ENCODE results near the gene CLCF1. TPM values are rescaled to one million over a fixed set of nuclear protein-coding genes. Genes with fewer than 3 reads are reported as not detected.
A peak's percentile ranks its signal among the peaks of the same experiment; 100 is the strongest.

Gene CLCF1
- total and polyA plus RNA-seq, 2 of the 13 experiments (the other 11 are each of a cell fraction or from before 2014, with no cell fraction given): 0.49 to 0.78 TPM

- TF ChIP-seq, protein P1, sequence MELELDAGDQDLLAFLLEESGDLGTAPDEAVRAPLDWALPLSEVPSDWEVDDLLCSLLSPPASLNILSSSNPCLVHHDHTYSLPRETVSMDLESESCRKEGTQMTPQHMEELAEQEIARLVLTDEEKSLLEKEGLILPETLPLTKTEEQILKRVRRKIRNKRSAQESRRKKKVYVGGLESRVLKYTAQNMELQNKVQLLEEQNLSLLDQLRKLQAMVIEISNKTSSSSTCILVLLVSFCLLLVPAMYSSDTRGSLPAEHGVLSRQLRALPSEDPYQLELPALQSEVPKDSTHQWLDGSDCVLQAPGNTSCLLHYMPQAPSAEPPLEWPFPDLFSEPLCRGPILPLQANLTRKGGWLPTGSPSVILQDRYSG (CRISPR knock-in tag; IDR thresholded peaks at IDR 0.05): no peak
- TF ChIP-seq ZNF121 (CRISPR knock-in tag; IDR thresholded peaks at IDR 0.05): no peak
- no peak for TF ChIP-seq KLF9 (CRISPR knock-in tag; IDR thresholded peaks at IDR 0.05; ENCODE audit: low read depth)
- no peak for TF ChIP-seq ZBTB49 (CRISPR knock-in tag; IDR thresholded peaks at IDR 0.05; ENCODE audit: borderline replicate concordance)
- TF ChIP-seq ZBTB21 (CRISPR knock-in tag; IDR thresholded peaks at IDR 0.05): no peak
- no peak for TF ChIP-seq ZNF776 (CRISPR knock-in tag; IDR thresholded peaks at IDR 0.05)
- TF ChIP-seq ZNF616 (CRISPR knock-in tag; IDR thresholded peaks at IDR 0.05; ENCODE audit: low read depth): no peak
- no peak for TF ChIP-seq SIN3A (IDR thresholded peaks at IDR 0.05; ENCODE audit: borderline replicate concordance, low read depth, low read length)
- TF ChIP-seq TEAD3 (CRISPR knock-in tag; optimal IDR thresholded peaks at IDR 0.05; ENCODE audit: borderline replicate concordance): no peak
- no peak for TF ChIP-seq BCL6 (CRISPR knock-in tag; IDR thresholded peaks at IDR 0.05)
- peak; percentile 75; the same call in 1 of the 2 replicates for TF ChIP-seq ZNF563 (CRISPR knock-in tag; IDR thresholded peaks at IDR 0.05)
- no peak for TF ChIP-seq PTBP1 (IDR thresholded peaks at IDR 0.05; ENCODE audit: low read depth, low read length, poor library complexity, severe bottlenecking)
- TF ChIP-seq ZNF567 (CRISPR knock-in tag; IDR thresholded peaks at IDR 0.05; ENCODE audit: borderline replicate concordance): no peak
- no peak; the same call in 1 of the 2 replicates for TF ChIP-seq CENPBD1 (CRISPR knock-in tag; IDR thresholded peaks at IDR 0.05; ENCODE audit: borderline replicate concordance, low read depth)
- TF ChIP-seq, protein P2, sequence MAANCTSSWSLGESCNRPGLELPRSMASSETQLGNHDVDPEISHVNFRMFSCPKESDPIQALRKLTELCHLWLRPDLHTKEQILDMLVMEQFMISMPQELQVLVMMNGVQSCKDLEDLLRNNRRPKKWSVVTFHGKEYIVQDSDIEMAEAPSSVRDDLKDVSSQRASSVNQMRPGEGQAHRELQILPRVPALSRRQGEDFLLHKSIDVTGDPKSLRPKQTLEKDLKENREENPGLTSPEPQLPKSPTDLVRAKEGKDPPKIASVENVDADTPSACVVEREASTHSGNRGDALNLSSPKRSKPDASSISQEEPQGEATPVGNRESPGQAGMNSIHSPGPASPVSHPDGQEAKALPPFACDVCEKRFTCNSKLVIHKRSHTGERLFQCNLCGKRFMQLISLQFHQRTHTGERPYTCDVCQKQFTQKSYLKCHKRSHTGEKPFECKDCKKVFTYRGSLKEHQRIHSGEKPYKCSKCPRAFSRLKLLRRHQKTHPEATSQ (CRISPR knock-in tag; IDR thresholded peaks at IDR 0.05; ENCODE audit: borderline replicate concordance): no peak
- no peak for TF ChIP-seq MTA1 (CRISPR knock-in tag; IDR thresholded peaks at IDR 0.05; ENCODE audit: borderline replicate concordance)
- no peak for TF ChIP-seq JUNB (CRISPR knock-in tag; IDR thresholded peaks at IDR 0.05; ENCODE audit: borderline replicate concordance)
- no peak for TF ChIP-seq ZBTB46 (CRISPR knock-in tag; IDR thresholded peaks at IDR 0.05; ENCODE audit: borderline replicate concordance)
- peak; percentile 13; the same call in 1 of the 2 replicates for TF ChIP-seq TAF1 (CRISPR knock-in tag; IDR thresholded peaks at IDR 0.05)
- peak; percentile 48; the same call in 1 of the 2 replicates for TF ChIP-seq ATF7-NPFF (CRISPR knock-in tag; IDR thresholded peaks at IDR 0.05; ENCODE audit: low read depth)
- TF ChIP-seq ZNF354B (CRISPR knock-in tag; IDR thresholded peaks at IDR 0.05): no peak
- TF ChIP-seq KDM4B (CRISPR knock-in tag; IDR thresholded peaks at IDR 0.05): no peak
- TF ChIP-seq ZNF614 (CRISPR knock-in tag; IDR thresholded peaks at IDR 0.05; ENCODE audit: borderline replicate concordance): no peak
- TF ChIP-seq RBAK (CRISPR knock-in tag; IDR thresholded peaks at IDR 0.05): no peak
Observed at GRCh38 chr11:67401495-67402191, 28.2 kb upstream of the CLCF1 start, which contains the start of gene PPP1CA (continued).

All from HepG2 (cell line).